ENCODE results near the gene RBM26.
A peak's percentile ranks its signal among the peaks of the same experiment; 100 is the strongest.

The RBM26 gene, protein sequence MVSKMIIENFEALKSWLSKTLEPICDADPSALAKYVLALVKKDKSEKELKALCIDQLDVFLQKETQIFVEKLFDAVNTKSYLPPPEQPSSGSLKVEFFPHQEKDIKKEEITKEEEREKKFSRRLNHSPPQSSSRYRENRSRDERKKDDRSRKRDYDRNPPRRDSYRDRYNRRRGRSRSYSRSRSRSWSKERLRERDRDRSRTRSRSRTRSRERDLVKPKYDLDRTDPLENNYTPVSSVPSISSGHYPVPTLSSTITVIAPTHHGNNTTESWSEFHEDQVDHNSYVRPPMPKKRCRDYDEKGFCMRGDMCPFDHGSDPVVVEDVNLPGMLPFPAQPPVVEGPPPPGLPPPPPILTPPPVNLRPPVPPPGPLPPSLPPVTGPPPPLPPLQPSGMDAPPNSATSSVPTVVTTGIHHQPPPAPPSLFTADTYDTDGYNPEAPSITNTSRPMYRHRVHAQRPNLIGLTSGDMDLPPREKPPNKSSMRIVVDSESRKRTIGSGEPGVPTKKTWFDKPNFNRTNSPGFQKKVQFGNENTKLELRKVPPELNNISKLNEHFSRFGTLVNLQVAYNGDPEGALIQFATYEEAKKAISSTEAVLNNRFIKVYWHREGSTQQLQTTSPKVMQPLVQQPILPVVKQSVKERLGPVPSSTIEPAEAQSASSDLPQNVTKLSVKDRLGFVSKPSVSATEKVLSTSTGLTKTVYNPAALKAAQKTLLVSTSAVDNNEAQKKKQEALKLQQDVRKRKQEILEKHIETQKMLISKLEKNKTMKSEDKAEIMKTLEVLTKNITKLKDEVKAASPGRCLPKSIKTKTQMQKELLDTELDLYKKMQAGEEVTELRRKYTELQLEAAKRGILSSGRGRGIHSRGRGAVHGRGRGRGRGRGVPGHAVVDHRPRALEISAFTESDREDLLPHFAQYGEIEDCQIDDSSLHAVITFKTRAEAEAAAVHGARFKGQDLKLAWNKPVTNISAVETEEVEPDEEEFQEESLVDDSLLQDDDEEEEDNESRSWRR

DNA sequence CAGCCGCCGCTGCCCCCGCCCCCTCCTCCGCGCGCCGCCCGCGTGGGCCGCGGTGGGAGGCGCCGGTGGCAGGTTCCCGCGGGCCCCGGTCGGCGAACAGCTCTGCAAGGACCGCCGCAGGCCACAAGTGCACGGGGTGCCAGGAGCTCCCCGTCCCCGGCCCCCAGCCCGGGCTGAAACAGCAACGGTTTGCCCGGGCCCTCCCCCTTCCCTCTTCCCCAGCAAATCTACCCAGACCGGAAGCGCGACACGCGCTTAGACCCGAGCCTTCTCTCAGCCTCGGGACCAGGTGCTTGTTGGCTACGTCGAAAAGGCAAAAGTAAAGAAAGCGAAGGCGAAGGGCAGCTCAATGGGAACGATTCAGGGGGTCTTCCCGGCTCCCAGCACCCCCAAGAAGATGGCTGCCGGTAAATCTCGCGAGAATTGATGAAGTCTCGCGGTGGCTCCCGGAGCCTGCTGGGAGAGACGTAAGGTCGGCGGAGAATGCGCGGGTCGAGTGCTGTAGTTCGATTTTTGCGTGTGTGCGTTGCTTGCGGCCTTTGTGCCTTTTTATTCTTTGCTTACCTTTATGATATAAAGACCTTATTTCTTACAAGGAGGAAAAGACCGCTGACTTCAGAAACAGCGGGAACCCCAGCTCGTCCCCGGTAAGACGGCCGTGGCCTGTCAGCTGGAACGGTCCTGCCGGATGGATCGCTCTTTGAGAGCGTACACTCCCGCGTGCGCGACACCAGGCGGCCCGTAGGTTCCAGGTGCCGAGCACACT lies at the start of gene RBM26:
Gene RBM26 (minus strand): TSS at position 425 of the 766 bp plus-strand sequence. CDS start 481 bp downstream, outside the sequence.
- peak; percentile 70 for DNase-seq (ENCODE audit: low read depth)

DNA sequence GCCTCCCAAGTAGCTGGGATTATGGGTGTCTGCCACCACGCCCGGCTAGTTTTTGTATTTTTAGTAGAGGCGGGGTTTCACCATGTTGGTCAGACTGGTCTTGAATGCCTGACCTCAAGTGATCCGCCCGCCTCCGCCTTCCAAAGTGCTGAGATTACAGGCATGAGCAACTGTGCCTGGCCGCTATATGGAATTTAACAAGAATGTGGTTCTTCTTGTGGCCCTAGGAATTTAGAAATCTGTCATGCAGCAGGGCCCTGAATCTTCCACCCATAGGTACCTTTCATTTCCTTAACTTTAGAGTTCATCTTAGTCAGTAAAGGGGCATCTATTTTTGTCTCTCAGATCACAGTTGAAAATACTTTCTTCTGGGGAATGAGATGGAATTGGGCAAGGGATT lies 49.3 kb upstream of the RBM26 start:
- DNase-seq (ENCODE audit: low read depth), result no peak

DNA sequence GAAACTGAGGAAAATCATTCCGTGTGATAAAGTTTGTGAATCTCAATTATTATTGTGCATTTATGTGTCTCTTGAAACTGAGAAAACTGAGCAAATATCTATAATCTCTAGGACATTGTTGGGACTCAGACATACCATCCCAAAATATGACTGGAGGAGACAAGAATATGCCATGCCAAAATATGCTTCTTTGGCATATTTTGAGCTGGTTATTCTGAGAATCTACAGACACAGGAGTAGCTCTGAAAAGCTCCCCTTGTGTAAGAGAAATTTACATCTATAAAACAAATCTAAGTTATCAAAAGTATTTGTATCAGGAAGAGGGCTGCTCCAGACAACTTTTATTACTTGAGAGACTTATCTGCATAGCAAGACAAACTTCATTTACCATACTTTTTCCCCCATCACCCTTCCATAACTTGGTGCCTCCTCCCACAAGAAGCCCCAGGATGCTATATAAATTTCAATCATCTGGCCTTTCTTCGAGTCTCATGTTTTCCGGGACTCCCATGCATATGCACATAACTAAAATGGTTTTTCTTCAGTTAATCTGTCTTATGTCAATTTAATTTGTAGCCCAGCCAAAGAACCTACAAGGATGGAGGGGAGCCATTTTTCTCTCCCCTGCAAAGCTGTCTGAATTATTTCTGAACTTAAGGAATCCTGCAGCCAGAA lies 46.3 kb upstream of the RBM26 start:
- DNase-seq (ENCODE audit: low read depth), result no peak

DNA sequence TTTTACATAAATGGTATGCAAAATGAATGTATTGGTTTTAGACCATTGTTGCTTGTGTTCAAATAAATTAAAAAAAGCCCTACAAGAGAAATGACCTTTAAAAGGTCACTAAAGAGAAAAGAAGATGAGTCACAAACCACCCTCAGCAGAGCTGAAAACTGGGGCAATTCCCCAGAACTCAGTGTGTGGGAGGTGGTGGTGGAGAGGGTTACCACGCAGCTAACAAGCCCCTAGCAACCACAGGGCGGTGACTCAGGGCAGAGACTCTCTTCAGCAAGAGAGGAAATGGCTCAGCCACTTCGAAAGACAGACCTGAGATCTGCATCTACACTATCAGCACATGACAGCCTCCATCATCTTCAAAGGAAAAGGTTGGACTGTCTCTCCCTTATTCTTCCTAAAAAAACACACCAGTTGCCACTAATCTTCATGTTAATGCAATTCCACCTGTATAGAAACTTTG lies 45.5 kb upstream of the RBM26 start:
- peak; percentile 74 for DNase-seq (ENCODE audit: low read depth)

DNA sequence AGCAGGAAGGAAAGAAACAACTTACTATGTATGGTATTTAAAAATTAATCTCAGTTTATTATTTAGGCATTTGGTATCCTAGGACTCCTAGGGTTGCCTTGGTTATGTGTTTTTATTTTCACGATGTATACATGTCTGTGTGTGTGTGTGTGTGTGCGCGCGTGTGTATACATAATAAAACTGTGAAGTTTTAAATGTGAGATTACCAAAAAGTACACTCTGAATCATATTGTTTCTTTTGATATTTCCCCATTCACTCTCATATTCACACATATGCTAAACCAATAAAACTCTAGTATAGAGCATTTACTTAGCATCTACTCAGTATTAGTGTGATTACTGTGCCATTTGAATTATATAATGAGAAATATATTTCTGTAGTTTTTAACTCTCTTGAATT lies 44.1 kb upstream of the RBM26 start:
- no peak for DNase-seq (ENCODE audit: low read depth)

DNA sequence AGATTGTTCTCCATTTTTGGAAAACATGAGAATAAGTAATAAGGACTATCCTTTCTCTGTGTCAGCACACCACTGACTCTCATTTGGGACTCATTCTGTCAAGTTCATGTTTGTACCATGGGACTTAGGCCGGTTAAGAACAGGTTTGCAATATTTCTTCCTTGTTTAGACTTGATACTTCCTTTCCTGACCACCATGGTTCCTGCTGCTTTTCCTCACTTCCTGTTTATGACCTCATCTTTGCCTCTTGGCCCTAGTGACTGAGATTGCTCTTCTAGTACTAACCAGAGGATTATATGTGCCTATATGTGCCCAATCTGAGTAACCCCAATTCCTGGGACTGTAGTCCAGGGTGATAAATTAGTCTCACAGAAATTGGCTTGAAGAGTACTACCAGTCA lies 42.4 kb upstream of the RBM26 start:
- DNase-seq (ENCODE audit: low read depth), result no peak

DNA sequence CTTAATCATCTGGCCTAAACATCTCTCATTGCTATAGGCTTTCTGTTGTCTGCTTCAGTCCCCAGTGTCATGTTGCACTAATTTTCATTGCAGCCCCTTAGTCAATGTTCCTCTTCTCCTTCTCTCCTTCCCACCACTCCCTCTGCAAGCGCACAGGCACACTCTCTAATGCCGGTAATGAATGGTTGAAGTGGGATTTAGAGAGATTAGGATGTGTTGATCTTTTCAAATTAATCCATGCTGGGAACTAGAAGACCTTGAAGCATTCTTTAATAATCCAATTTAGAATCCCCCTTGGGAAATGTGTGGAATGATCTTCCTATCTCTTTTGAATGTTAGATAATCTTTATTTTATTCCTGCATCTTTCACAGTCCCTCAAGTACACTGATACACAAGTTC lies 41.7 kb upstream of the RBM26 start:
- no peak for DNase-seq (ENCODE audit: low read depth)

DNA sequence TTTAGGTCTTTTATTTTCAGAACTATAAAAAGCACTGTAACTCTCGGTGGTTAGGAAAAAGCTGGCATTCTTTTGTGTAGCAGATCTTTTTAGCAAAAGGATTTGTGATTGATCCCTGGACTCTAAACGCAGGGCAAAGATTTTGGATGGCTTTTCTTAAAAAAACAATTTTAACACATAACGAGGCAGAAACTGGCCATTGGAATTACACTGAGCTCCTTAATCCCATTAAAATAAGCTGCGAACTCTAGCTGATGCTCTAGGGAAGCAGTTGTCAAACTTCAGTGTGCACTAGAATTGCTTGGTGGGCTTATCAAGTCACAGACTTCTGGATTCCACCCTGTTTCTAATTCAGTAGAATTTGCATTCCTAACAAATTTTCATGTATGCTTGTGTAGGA lies 41.1 kb upstream of the RBM26 start:
- no peak for DNase-seq (ENCODE audit: low read depth)

DNA sequence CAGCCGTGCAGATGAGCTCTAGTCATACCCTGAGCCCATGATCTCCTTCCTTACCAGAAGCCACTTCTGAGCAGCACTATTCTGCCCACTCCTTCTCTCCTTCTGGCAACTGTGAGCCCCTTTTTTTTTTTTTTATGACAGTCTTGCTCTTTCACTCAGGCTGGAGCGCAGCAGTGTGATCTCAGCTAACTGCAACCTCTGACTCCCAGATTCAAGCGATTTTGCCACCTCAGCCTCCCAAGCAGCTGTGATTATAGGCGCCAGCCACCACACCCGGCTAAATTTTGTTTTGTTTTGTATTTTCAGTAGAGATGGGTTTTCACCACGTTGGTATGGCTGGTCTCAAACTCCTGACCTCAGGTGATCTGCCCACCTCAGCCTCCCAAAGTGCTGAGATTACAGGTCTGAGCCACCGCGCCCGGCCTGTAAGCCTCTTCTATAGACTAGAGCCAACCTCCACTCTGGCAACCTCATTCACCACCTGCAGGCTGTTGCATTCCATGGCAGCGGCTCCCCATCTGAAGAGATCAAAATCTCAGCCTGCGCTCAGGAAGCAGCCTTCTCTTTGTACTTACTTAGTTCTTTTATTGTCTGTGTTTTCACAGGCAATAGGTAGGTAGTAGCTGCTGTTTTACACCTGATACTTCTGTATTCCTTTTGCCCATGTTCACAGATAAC lies 40.1 kb upstream of the RBM26 start:
- no peak for DNase-seq (ENCODE audit: low read depth)

DNA sequence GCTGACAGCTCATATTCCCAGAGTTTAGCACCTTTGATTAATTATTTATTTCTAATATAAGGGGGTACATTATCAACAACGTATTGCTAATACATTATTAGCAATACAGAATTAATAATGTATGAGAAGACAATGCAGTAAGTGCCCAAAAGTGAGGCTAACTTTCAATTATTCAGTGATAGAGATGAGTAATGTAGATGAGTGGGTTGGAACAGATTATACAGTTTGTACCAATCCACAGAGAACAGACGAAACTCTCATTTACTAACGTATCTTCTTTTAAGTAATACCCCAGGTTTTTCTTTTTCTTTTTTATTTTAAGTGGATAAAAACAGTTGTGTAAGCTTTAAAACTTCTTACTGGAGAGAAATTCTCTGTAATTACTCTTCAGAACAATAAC lies 36.7 kb upstream of the RBM26 start:
- no peak for DNase-seq (ENCODE audit: low read depth)

DNA sequence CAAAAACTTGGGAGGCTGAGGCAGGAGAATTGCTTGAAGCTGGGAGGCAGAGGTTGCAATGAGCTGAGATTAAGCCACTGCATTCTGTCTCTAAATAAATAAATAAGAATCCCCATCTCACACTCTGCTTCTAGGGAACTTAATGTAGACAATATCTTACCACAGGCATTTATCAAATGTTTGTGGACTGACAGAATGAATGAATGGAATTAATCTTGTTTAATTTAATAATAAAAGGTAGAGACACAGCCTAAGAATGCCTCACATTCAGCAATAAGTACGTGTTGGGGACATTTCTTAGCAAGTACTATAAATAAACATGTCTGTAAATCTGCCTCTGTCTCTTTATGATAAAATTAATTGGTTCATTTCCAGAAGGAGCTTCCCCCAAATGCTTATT lies 36.2 kb upstream of the RBM26 start:
- no peak for DNase-seq (ENCODE audit: low read depth)

DNA sequence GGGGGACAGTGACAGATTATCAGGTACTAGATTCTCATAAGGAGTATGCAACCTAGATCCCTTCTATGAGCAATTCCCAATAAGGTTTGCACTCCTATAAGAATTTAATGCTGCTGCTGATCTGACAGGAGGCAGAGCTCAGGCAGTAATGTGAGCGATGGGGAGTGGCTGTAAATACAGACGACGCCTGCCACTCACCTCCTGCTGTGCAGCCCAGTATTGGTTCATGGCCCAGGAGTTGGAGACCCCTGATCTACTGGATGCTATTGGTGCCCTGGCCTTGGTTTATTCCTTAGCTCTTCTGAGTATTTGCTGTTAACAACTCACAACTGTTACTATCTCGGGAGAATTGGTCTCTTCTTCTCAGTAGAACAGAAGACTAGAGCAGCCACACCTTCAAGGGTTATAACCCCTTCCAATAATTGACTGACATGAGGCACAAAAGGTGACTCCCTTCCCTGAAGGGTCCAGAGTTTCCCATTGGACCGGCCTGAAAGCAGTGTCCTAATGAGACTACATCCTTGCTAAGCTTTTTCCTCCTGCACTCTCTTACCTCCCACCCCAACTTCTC lies 35.0 kb upstream of the RBM26 start:
- no peak for DNase-seq (ENCODE audit: low read depth)

DNA sequence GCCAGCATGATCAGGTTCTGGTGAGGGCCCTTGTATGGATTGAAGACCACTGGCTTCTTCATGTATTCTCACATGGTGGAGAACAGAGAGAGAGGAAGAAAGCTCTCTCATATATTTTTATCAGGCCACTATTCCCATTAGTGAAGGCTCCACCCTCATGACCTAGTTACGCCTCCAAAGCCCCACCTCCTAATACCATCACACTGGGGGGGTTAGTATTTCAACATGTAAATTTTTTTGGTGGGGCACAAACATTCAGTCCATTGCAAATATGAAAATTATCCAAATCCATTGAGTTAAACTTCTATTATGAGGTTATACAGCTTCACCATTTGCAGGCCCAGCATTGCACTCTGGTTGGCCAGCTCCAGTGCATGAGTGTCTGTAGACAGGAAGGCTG lies 33.2 kb upstream of the RBM26 start:
- DNase-seq (ENCODE audit: low read depth), result no peak

DNA sequence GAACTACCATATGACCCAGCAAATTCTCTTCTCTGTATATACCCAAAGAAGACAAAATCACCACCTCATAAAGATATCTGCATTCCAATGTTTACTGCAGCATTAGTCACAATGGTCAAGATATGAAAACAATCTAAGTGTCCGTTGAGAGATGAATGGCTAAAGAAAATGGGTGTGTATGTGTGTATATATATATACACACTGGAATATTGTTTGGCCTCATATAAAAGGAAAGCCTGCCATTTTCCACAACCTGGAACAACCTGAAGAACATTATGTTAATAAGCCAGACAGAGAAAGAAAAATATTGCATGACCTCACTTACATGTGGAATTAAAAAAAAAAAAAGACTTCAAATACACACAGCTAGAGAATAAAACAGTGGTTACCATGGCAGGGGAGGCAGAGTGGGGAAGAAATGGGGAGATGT lies 29.5 kb upstream of the RBM26 start:
- peak; percentile 82 for DNase-seq (ENCODE audit: low read depth)

DNA sequence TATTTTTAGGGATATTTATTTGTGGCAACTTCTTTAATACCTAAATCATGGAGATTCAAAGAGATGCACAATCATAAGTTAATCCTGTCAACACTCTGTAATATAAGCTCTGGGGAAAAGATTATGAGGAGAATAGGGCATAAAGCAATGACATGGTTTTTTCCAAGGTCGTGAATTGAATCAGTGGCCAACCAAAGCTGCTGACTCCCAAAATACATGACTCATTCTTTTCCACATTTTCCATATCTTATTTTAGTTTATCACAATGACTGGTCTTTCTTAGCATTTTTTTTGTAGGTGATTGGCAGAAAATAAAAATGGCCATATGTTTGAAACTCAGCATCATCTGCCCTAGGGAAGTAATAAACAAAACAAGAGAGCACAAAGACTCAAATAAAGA lies 28.5 kb upstream of the RBM26 start:
- peak; percentile 52 for DNase-seq (ENCODE audit: low read depth)

DNA sequence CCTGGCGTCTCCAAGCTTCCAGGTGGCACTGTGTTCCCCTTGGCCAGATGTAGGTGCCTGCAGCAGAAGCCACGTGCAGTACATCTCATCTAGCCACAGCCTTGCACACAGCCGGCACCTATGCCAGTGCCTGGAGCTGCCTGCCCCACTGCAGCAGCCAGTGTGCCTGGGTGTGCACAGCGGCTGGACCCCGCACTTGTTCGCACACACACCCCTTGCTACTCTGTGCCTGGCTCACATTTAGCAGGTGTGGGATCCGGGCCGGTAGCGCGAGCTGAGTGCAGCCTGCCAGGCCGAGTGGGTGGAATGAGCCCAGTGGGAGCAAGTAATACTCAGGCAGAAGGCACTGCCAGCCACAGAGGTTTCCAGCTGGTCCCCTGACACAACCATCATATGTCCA lies 26.9 kb upstream of the RBM26 start:
- DNase-seq (ENCODE audit: low read depth), result no peak

DNA sequence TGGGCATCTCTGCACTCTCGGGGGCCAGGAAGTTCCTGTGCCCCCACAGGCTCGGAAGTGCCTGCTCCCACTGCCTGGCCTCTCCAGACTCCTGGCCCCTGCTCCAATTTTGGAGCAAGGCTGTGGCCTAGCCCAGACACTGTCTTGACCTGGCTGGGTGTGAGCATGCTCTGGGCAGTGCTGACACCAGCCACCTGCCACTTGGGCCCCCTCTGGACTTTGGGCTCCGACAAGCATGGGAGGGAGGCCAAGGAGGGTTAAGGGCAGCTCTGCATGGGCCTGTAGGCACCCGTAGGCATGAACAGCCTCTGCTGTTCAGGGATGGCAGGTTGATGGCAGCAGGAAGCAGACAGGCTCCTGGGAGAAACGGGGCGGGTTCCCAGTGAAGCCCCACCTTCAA lies 26.0 kb upstream of the RBM26 start:
- DNase-seq (ENCODE audit: low read depth), result no peak

DNA sequence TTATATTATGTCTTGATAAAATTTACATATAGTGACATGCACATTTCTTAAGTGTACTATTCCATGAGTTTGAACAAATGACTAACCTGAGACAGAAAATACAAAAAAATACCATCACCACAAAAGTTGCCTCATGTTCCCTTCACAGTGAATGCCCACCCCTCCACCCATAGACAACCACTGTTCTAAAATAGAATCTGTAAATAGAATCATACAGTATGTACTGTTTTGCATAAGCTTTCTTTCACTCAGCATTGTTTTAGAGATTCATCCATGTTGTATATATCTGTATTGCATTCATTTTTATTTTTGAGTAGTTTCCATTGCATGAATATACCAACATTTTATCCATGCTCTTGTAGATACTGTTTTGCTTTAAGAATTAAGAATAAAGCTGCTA lies 23.3 kb upstream of the RBM26 start:
- DNase-seq (ENCODE audit: low read depth), result no peak

DNA sequence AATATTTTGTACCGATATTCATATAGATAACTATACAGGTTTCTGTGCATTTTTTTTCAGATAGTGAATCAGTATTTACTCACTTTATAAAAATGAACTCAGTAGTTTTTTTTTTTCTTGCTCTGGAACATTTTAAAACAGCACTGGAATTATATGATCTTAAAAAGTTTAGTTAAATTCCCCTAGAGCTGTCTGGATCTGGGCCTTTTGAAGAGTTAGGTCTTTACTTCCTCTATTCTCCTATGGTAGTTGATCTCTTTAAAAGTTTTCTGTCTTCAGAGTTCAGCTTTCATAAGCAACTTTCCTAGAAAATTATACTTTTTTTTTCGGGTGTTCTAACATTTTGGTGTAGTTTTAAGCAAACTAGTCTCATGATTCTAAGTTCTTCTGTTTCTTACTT lies 21.8 kb upstream of the RBM26 start:
- DNase-seq (ENCODE audit: low read depth), result no peak

DNA sequence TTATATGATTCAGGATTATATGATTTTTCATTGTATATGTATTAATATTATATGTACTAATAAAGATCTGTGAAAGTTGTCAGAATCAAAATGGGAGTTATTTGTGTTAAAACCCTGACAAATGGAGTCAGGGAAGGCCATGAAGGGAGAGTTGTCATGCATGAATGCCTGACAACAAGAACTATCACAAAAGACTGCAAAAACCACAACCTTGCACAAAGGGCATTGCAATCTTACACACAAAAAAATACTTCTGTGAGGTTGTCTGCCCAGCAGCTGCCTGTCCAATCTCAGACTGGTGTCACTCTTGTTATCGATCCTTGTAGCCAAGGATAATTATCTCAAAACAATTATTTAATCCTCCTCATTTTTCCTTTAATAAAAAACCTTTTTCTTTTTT lies 21.2 kb upstream of the RBM26 start:
- no peak for DNase-seq (ENCODE audit: low read depth)

All from GM04503 (cell line).